Lower lobe of right lung (tissue), 2 donors: ENCODE data around the gene SGMS1. TPM values are rescaled to one million over a fixed set of nuclear protein-coding genes. Genes with fewer than 3 reads are reported as not detected.

Source experiments
- ATAC-seq, 2 donors: fragments of 200-7000 bp; cut with Tn5 transposase; one replicate each; pipeline ENCODE4 v1.9.1; 2020 to 2022; ENCODE audit warnings: mild to moderate bottlenecking in 2 of 2, moderate library complexity in 2 of 2
- DNase-seq: peaks from one replicate; pipeline ENCODE4 v3.0.0-alpha.2; 2020
- H3K27ac ChIP-seq: fragments of 200-600 bp; one replicate; pipeline ENCODE4 v1.8.0; 2022
- H3K27me3 ChIP-seq: fragments of 200-600 bp; one replicate; pipeline ENCODE4 v1.8.0; 2022; ENCODE audit warnings: low read depth
- H3K36me3 ChIP-seq: fragments of 200-600 bp; one replicate; pipeline ENCODE4 v1.8.0; 2022; ENCODE audit warnings: mild to moderate bottlenecking
- H3K4me1 ChIP-seq: fragments of 200-600 bp; one replicate; pipeline ENCODE4 v1.8.0; 2022
- H3K4me3 ChIP-seq: fragments of 200-600 bp; one replicate; pipeline ENCODE4 v1.8.0; 2022; ENCODE audit warnings: mild to moderate bottlenecking
- H3K9me3 ChIP-seq: fragments of 200-600 bp; one replicate; pipeline ENCODE4 v1.8.0; 2022
- intact Hi-C: fragments of 100-400 bp; cut with DNase I; formaldehyde crosslinking; loops from one replicate; pipeline ENCODE4 v1.11.0; 2022
- total RNA-seq: library from RNA; stranded (reverse); fragmentation: NEBNext Ultra II Directional; extraction: Animal tissue kit (Norgen Biotek cat#: 25700); gene quantifications from one replicate; pipeline ENCODE4 v1.2.1, GENCODE V29; 2021
- TF ChIP-seq, protein P1 (sequence below): fragments of 200-600 bp; IDR thresholded peaks from one replicate; pipeline ENCODE4 v1.8.0; 2022; ENCODE audit warnings: antibody characterized with exemption, mild to moderate bottlenecking
- donor health status: DM: no; HTN: yes; CAD: no; lungs with severe emphysema.

The SGMS1 gene
- total RNA-seq, 1 donor from 2014 or later, result 72.3 TPM

DNA sequence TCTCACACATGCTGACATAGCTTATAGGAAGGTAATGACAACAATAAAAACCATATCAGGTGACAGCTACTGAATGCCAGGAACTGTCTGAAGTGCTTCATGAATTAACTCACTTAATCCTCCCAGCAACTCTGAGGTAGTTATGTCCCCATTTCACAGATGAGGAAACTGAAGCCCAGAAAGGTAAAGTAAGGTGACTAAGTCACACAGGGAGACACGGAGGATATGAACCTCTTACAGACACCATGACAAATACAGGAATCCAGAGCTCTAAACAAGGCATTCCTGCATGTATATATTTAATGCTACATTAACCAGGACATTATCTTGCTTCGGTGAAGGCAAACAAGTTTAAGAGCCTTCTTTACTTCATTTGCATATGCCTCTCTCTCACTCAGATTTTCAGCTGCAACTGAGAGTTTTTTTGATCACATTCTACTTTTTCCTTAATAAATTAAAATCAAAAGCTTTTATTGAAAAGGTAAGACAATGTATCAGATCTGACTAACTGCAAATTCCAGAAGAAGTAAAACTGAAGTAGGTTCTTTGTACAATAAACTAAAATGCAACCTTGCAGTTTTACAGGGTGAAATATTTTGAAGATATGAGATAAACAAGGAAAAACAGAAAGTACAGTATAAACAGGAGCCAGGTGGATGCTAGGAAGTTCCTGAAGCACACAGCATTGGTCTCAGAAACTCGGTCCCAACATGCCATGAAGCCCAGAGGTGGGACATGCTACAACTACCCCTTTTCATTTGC lies 79.5 kb downstream of the SGMS1 start:
- intact Hi-C loops, result no loop called here
- ATAC-seq (no peak), DNase-seq (no peak)
- H3K4me3 ChIP-seq, result no peak overlapping the region
- H3K36me3 ChIP-seq, result no peaks in the 10 kb centered on the region
- H3K27me3 ChIP-seq, result no peaks in the 10 kb centered on the region
- H3K9me3 ChIP-seq, result no peaks in the 10 kb centered on the region
- no peaks in the 10 kb centered on the region for H3K4me1 ChIP-seq
- no peak overlapping the region for H3K27ac ChIP-seq
- TF ChIP-seq, protein P1, sequence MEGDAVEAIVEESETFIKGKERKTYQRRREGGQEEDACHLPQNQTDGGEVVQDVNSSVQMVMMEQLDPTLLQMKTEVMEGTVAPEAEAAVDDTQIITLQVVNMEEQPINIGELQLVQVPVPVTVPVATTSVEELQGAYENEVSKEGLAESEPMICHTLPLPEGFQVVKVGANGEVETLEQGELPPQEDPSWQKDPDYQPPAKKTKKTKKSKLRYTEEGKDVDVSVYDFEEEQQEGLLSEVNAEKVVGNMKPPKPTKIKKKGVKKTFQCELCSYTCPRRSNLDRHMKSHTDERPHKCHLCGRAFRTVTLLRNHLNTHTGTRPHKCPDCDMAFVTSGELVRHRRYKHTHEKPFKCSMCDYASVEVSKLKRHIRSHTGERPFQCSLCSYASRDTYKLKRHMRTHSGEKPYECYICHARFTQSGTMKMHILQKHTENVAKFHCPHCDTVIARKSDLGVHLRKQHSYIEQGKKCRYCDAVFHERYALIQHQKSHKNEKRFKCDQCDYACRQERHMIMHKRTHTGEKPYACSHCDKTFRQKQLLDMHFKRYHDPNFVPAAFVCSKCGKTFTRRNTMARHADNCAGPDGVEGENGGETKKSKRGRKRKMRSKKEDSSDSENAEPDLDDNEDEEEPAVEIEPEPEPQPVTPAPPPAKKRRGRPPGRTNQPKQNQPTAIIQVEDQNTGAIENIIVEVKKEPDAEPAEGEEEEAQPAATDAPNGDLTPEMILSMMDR, result no peak

DNA sequence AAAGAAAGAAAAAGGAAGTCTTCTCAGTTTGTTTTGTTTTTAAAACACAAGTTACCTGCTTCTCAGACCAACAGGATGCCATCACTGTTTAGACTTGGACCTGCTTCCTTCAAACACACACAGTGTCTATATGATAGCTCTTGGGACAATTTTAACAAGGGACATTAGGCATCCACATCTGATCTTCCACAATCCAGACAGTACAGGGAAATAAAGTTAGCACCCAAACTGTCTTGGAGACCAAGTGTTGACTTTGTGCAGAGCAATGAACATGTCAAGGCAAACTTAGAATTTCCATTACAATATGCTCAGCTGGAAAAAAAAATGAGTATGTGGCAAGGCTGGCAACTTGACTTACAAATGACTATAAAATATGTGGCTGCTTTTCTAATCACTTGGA lies 80.9 kb downstream of the SGMS1 start:
- Histone ChIP-seq H3K27ac (no peak overlapping the region), H3K27me3 (no peaks in the 10 kb centered on the region), H3K36me3 (no peaks in the 10 kb centered on the region), H3K9me3 (no peaks in the 10 kb centered on the region), H3K4me3 (no peak overlapping the region), H3K4me1 (peaks cover 7% of the 10 kb centered on the region)
- TF ChIP-seq, protein P1, result no peak
- intact Hi-C loops, result no loop called here
- ATAC-seq (no peak), DNase-seq (no peak)

DNA sequence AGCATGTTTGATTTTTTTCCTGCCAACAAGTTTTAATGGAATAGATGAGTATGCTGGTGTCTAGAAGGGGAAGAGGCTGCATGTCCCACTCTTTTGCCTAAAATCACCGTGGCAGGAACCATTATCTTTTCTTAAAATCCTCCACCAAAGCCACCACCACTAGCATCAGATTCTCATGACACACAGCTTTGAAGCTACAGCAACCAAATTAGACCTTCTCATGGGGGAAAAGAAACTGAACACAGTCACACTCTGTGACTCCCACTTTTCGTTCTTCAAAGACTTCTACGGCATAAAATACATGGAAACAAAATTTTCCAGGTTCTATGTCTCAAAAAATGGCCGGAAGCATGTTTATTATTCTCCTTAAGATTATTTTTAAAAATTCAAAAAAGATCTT lies 81.8 kb downstream of the SGMS1 start:
- ATAC-seq, result no peak
- no peak overlapping the region for H3K4me3 ChIP-seq
- H3K27me3 ChIP-seq, result no peaks in the 10 kb centered on the region
- DNase-seq, result no peak
- no peak overlapping the region for H3K27ac ChIP-seq
- peaks cover 7% of the 10 kb centered on the region for H3K4me1 ChIP-seq
- TF ChIP-seq, protein P1, result no peak
- no peaks in the 10 kb centered on the region for H3K9me3 ChIP-seq
- intact Hi-C loops, result no loop called here
- no peaks in the 10 kb centered on the region for H3K36me3 ChIP-seq

DNA sequence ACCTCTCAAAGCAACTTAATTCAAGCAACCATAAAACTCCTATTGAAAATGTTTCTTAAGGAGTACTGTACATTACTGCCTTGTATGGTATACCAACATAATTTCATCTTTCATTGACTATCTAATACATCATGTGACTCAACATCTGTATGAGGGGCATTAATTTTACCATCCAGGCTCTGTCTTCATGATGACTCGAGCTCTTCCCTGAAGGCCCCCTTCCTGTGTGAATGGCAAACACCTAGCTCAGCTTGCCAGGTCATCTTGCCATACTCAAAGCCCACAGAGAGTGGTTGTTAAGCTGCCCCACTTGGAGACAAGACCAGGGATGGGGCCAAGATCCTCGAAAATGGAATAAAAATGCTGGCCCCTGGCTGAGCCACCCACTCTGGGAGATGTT lies 82.4 kb downstream of the SGMS1 start:
- H3K9me3 ChIP-seq, result no peaks in the 10 kb centered on the region
- H3K4me3 ChIP-seq, result no peak overlapping the region
- TF ChIP-seq, protein P1, result no peak
- intact Hi-C loops, result no loop called here
- no peaks in the 10 kb centered on the region for H3K36me3 ChIP-seq
- DNase-seq, result no peak
- H3K4me1 ChIP-seq, result peaks cover 7% of the 10 kb centered on the region
- ATAC-seq, result no peak
- no peak overlapping the region for H3K27ac ChIP-seq
- no peaks in the 10 kb centered on the region for H3K27me3 ChIP-seq

DNA sequence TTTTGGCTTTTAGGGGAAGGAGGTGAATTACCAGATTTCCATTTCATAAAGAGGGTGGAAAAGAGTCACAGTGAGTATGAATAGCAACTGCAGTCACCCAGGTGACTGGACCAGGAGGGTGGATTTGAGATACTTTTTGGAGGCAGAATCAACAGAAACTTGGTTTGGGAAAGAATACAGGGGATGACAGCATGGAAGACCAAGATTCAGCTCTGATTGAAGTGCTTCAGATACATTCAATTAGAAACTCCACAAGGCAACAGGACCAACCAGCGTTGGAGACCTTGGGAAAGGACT lies 83.0 kb downstream of the SGMS1 start:
- TF ChIP-seq, protein P1, result no peak
- ATAC-seq (no peak), DNase-seq (no peak)
- Histone ChIP-seq H3K4me1 (peaks cover 7% of the 10 kb centered on the region), H3K27me3 (no peaks in the 10 kb centered on the region), H3K27ac (no peak overlapping the region), H3K9me3 (no peaks in the 10 kb centered on the region), H3K4me3 (no peak overlapping the region), H3K36me3 (no peaks in the 10 kb centered on the region)
- intact Hi-C loops, result no loop called here
